GM21515 (cell line): Measurements from ENCODE around the gene CHD6.

ENCODE experiments used
- ATAC-seq: cut with Tn5 transposase; IDR thresholded peaks from one replicate; pipeline ENCODE4 v1.9.1; 2021; ENCODE audit not compliant: unreplicated experiment

Gene CHD6

GRCh38 chr20:41508335-41508734 lies 109.8 kb downstream of the CHD6 start:
- no peak for ATAC-seq

- no peak for ATAC-seq
Observed at GRCh38 chr20:41507851-41508250, 110.3 kb downstream of the CHD6 start.

- ATAC-seq = no peak
Observed at GRCh38 chr20:41507436-41507835, 110.7 kb downstream of the CHD6 start.

- no peak for ATAC-seq
Observed at GRCh38 chr20:41506192-41506915, 111.8 kb downstream of the CHD6 start.

DNA sequence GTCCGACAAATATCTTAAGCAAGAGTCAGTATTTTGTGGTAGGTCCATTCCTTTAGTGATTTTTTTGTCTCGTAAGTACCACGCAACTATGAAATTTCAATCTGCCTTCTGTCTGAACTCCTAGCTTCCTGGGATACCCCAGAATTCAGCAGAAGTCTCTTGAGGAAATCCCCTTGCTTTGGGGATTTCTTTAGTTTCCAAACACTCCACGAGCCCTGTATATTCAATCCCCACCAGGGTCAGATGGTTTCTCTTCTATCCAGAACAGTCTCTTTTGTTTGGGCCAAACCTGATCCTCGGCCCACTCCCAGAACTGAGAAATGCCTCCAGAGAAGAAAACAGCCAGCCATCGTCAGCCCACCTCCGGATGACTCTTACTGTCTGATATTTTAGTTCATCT lies 113.0 kb downstream of the CHD6 start:
- no peak for ATAC-seq

- no peak for ATAC-seq
Observed at GRCh38 chr20:41501376-41501775, 116.8 kb downstream of the CHD6 start.

- ATAC-seq = no peak
Observed at GRCh38 chr20:41499961-41500725, 118.0 kb downstream of the CHD6 start.

DNA sequence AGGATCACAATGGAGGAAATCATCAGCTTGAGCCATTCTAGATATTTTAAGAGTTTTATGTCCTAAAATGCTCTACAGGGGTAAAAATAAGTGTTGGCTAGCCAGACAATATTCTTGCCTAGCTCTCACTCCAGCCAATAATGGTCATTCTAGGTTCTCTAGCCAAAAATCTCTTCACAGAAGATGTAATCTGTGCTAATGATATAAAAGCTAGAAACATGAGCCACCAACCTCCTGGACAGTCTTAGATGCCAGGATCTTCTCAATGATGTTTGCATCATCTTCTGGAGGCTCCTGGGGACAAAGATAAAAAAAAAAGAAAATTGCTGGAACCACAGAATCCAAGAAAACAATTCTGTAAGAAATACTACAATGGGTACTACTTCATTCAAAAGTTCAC lies 119.1 kb downstream of the CHD6 start:
- ATAC-seq = no peak

GRCh38 chr20:41497186-41497895 lies 120.8 kb downstream of the CHD6 start:
- ATAC-seq = no peak

GRCh38 chr20:41494451-41494850 lies 123.7 kb downstream of the CHD6 start:
- no peak for ATAC-seq

GRCh38 chr20:41483553-41483930 lies 134.6 kb downstream of the CHD6 start:
- no peak for ATAC-seq

GRCh38 chr20:41482647-41483552 lies 135.3 kb downstream of the CHD6 start:
- no peak for ATAC-seq

DNA sequence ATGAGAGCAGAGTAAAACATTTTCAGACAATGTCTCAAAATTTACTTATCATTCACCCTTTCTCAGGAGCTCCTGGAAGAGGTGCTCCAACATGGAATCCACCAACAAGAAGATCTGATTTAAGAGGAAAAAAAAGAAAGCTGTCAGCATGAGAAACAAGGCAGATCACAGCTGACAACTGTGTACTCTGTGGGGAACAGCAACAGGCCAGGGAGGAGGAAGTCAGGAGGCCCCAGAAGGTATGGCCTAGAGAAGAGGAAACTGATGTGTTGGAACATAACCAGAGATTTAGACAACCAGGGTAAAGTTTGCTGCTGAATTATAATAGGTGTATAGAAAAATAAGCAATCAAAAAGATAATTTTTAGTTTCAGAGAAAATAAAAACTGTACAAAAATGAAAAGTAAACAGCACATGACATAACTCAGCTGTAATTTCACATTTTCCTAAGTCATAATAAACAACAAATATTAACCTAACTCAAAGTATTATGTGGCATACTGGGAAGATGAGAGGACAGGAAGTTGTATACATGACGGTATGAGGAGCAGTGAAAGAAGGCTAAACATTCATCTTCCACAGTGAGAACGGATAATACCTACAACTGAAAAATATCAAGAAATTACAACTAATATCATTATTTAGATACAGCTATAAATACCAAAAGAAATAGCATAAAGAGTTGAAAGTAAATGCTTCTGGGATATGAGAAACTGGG lies 138.0 kb downstream of the CHD6 start:
- no peak for ATAC-seq

DNA sequence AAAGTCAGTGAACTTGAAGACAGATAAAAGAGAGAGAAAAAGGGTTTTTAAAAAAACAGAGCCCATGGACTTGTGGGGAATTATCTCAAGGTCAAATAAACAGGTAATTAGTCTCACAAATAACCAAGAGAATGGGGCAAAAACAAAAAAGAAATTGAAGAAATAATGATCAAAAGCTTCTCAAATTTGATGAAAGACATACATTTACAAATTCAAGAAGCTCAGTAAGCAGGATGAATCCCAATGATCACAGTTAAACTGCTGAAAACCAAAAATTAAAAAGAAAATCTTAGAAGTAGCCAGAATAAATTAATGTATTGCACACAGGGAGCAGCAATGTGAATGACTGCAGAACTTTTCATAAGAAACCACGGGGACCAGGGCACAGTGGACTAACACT lies 139.1 kb downstream of the CHD6 start:
- no peak for ATAC-seq

DNA sequence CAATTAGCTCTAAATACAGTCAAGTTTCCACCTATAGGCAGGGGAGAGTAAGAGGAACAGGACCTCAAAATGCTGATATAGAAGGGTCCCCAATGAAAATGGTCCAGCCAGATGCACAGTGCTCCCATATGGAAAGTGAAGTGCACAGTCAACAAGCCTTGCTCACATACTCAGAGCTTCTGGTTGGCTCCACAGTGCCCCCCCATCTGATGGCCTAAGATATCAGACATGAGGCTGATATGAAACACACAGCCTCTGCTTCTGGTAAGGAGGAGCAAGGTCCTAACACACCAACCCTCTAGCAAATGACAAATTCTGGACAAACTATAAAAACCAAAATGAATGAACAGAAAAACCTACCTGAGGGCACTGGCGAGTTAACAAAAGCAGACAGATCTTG lies 140.2 kb downstream of the CHD6 start:
- ATAC-seq = no peak

GRCh38 chr20:41476446-41476845 lies 141.7 kb downstream of the CHD6 start:
- ATAC-seq = no peak

DNA sequence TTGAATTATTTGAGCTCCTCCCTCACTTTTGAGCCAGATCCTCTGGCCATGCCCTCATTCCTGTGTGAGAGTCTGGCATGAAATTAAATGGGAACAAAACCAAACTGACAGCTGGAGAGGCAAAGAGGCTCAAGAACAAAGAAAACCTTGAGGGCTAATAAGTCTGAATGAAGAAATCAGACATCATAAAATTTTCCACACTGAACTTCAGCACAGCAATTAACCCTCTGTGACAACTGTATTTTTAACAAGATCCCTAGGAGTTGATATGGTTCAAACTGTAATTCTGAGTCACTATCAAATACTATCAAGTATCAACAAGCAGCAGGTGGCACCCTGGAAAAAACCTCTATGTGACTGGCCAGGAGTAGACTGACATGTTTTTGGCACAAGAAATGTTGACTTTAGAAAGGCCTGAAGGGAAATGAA lies 142.2 kb downstream of the CHD6 start:
- no peak for ATAC-seq

DNA sequence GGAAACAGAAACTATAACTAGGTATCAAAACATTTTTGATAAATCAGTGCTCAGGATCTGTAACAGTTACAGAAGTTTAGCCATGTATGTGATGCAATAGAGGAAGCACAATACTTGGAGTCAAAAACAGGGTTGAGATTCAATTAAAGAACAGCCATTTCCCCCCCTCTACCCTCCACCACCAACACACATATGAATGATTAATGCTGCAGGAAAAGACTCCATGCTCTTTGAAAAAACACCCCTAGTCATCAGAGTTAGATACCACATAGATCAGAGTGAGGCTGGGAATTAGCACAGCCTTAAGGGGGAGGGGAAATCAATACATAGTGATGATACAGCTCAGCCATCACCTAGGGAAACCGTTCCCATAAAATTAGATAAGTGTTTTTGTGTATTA lies 142.7 kb downstream of the CHD6 start:
- ATAC-seq = no peak

DNA sequence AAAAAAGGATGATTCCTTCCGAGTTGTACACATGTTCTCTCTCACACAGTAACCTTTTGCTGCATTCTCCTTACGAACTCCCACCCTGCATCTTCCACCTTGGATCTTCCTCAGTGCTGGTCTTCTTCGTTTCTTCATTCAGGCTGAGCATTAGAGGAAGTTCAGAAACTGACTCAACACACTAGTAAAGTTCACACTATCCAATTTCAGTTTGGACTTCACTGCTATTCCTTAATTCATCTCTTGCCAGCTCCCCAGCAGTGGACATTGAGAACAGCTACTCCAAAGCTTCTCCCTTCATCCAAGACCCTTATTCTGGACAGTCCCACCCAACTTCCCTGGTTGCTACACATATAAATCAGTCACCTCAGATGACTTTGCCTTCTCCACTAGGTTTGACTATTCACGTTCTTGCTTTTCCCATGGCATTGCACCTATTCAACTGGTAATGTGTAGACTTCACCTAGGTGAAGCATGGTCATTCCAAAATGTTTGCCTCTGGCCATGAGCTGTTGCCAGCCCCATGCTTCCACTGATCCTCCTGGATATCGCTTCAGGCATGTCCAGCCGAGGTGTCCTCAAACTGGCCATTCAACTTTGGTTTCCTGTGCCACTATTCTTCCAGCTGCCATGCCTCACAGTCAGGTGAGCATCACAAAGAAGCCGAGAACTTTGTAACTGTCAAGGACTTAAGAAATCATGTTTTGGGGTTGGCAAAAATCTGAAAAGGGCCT lies 147.6 kb downstream of the CHD6 start:
- no peak for ATAC-seq

GRCh38 chr20:41469868-41470267 lies 148.3 kb downstream of the CHD6 start:
- ATAC-seq = no peak
